ENCODE measurements around the gene CDH2.

The CDH2 gene

GRCh38 chr18:28068207-28068606 lies 108.7 kb downstream of the CDH2 start:
- no peak for DNase-seq
- Mint-ChIP-seq H3K27me3 (no peaks in the 10 kb centered on the region), H3K4me3 (no peak overlapping the region), H3K36me3 (ENCODE audit: low read depth) (no peaks in the 10 kb centered on the region), H3K27ac (no peak overlapping the region), H3K9me3 (peaks cover 7% of the 10 kb centered on the region), H3K4me1 (no peaks in the 10 kb centered on the region)
- no peak for ATAC-seq

GRCh38 chr18:28067346-28067745 lies 109.6 kb downstream of the CDH2 start:
- H3K36me3 Mint-ChIP-seq (ENCODE audit: low read depth), result no peaks in the 10 kb centered on the region
- H3K4me3 Mint-ChIP-seq, result no peak overlapping the region
- no peaks in the 10 kb centered on the region for H3K27me3 Mint-ChIP-seq
- H3K9me3 Mint-ChIP-seq, result peaks cover 7% of the 10 kb centered on the region
- no peaks in the 10 kb centered on the region for H3K4me1 Mint-ChIP-seq
- H3K27ac Mint-ChIP-seq, result no peak overlapping the region
- DNase-seq (no peak), ATAC-seq (no peak)

GRCh38 chr18:28065793-28066186 lies 111.1 kb downstream of the CDH2 start:
- no peaks in the 10 kb centered on the region for H3K27me3 Mint-ChIP-seq
- no peak for DNase-seq
- H3K9me3 Mint-ChIP-seq, result peaks cover 11% of the 10 kb centered on the region
- H3K36me3 Mint-ChIP-seq (ENCODE audit: low read depth), result no peaks in the 10 kb centered on the region
- no peak overlapping the region for H3K27ac Mint-ChIP-seq
- H3K4me3 Mint-ChIP-seq, result no peak overlapping the region
- H3K4me1 Mint-ChIP-seq, result no peaks in the 10 kb centered on the region
- ATAC-seq, result no peak

GRCh38 chr18:28065031-28065792 lies 111.7 kb downstream of the CDH2 start:
- peaks cover 13% of the 10 kb centered on the region for H3K9me3 Mint-ChIP-seq
- ATAC-seq (no peak), DNase-seq (no peak)
- H3K27me3 Mint-ChIP-seq, result no peaks in the 10 kb centered on the region
- no peak overlapping the region for H3K4me3 Mint-ChIP-seq
- H3K4me1 Mint-ChIP-seq, result no peaks in the 10 kb centered on the region
- H3K36me3 Mint-ChIP-seq (ENCODE audit: low read depth), result no peaks in the 10 kb centered on the region
- no peak overlapping the region for H3K27ac Mint-ChIP-seq

GRCh38 chr18:28063926-28064325 lies 113.0 kb downstream of the CDH2 start:
- DNase-seq (no peak), ATAC-seq (no peak)
- Mint-ChIP-seq H3K4me3 (no peak overlapping the region), H3K4me1 (no peaks in the 10 kb centered on the region), H3K27me3 (no peaks in the 10 kb centered on the region), H3K27ac (no peak overlapping the region), H3K36me3 (ENCODE audit: low read depth) (no peaks in the 10 kb centered on the region), H3K9me3 (peaks cover 13% of the 10 kb centered on the region)

GRCh38 chr18:28063271-28063761 lies 113.6 kb downstream of the CDH2 start:
- H3K27me3 Mint-ChIP-seq, result no peaks in the 10 kb centered on the region
- H3K36me3 Mint-ChIP-seq (ENCODE audit: low read depth), result no peaks in the 10 kb centered on the region
- H3K4me3 Mint-ChIP-seq, result no peak overlapping the region
- no peak overlapping the region for H3K27ac Mint-ChIP-seq
- H3K9me3 Mint-ChIP-seq, result peaks cover 13% of the 10 kb centered on the region
- ATAC-seq (no peak), DNase-seq (no peak)
- no peaks in the 10 kb centered on the region for H3K4me1 Mint-ChIP-seq

GRCh38 chr18:28062443-28062842 lies 114.5 kb downstream of the CDH2 start:
- no peak for ATAC-seq
- no peaks in the 10 kb centered on the region for H3K4me1 Mint-ChIP-seq
- H3K36me3 Mint-ChIP-seq (ENCODE audit: low read depth), result no peaks in the 10 kb centered on the region
- DNase-seq, result no peak
- H3K27me3 Mint-ChIP-seq, result no peaks in the 10 kb centered on the region
- H3K27ac Mint-ChIP-seq, result no peak overlapping the region
- no peak overlapping the region for H3K4me3 Mint-ChIP-seq
- peaks cover 12% of the 10 kb centered on the region for H3K9me3 Mint-ChIP-seq

GRCh38 chr18:28059861-28060260 lies 117.1 kb downstream of the CDH2 start:
- no peak overlapping the region for H3K4me3 Mint-ChIP-seq
- no peak for ATAC-seq
- H3K27ac Mint-ChIP-seq, result no peak overlapping the region
- no peaks in the 10 kb centered on the region for H3K27me3 Mint-ChIP-seq
- H3K9me3 Mint-ChIP-seq, result peaks cover 12% of the 10 kb centered on the region
- DNase-seq, result no peak
- H3K4me1 Mint-ChIP-seq, result no peaks in the 10 kb centered on the region
- no peaks in the 10 kb centered on the region for H3K36me3 Mint-ChIP-seq (ENCODE audit: low read depth)

- no peaks in the 10 kb centered on the region for H3K4me1 Mint-ChIP-seq
- no peaks in the 10 kb centered on the region for H3K27me3 Mint-ChIP-seq
- ATAC-seq (no peak), DNase-seq (no peak)
- H3K9me3 Mint-ChIP-seq, result peaks cover 5% of the 10 kb centered on the region
- no peaks in the 10 kb centered on the region for H3K36me3 Mint-ChIP-seq (ENCODE audit: low read depth)
- H3K27ac Mint-ChIP-seq, result no peak overlapping the region
- H3K4me3 Mint-ChIP-seq, result no peak overlapping the region
Observed at GRCh38 chr18:28050545-28050944, 126.4 kb downstream of the CDH2 start.

GRCh38 chr18:28048612-28049011 lies 128.3 kb downstream of the CDH2 start:
- H3K27me3 Mint-ChIP-seq, result no peaks in the 10 kb centered on the region
- no peaks in the 10 kb centered on the region for H3K36me3 Mint-ChIP-seq (ENCODE audit: low read depth)
- no peak overlapping the region for H3K4me3 Mint-ChIP-seq
- H3K27ac Mint-ChIP-seq, result no peak overlapping the region
- no peak for DNase-seq
- no peaks in the 10 kb centered on the region for H3K4me1 Mint-ChIP-seq
- no peaks in the 10 kb centered on the region for H3K9me3 Mint-ChIP-seq
- ATAC-seq, result no peak

GRCh38 chr18:28045880-28046279 lies 131.1 kb downstream of the CDH2 start:
- DNase-seq, result no peak
- Mint-ChIP-seq H3K36me3 (ENCODE audit: low read depth) (no peaks in the 10 kb centered on the region), H3K4me1 (no peaks in the 10 kb centered on the region), H3K27ac (no peak overlapping the region), H3K27me3 (no peaks in the 10 kb centered on the region), H3K4me3 (no peak overlapping the region), H3K9me3 (no peaks in the 10 kb centered on the region)
- ATAC-seq, result no peak

- H3K27ac Mint-ChIP-seq, result no peak overlapping the region
- no peaks in the 10 kb centered on the region for H3K27me3 Mint-ChIP-seq
- no peaks in the 10 kb centered on the region for H3K4me1 Mint-ChIP-seq
- no peak overlapping the region for H3K4me3 Mint-ChIP-seq
- DNase-seq (no peak), ATAC-seq (no peak)
- H3K36me3 Mint-ChIP-seq (ENCODE audit: low read depth), result no peaks in the 10 kb centered on the region
- H3K9me3 Mint-ChIP-seq, result no peaks in the 10 kb centered on the region
Observed at GRCh38 chr18:28045176-28045810, 131.6 kb downstream of the CDH2 start.

GRCh38 chr18:28044036-28044435 lies 132.9 kb downstream of the CDH2 start:
- Mint-ChIP-seq H3K9me3 (no peaks in the 10 kb centered on the region), H3K27ac (no peak overlapping the region), H3K4me1 (no peaks in the 10 kb centered on the region), H3K36me3 (ENCODE audit: low read depth) (no peaks in the 10 kb centered on the region), H3K4me3 (no peak overlapping the region), H3K27me3 (no peaks in the 10 kb centered on the region)
- no peak for DNase-seq
- no peak for ATAC-seq

- Mint-ChIP-seq H3K9me3 (no peaks in the 10 kb centered on the region), H3K4me1 (no peaks in the 10 kb centered on the region), H3K27me3 (no peaks in the 10 kb centered on the region), H3K27ac (no peak overlapping the region), H3K4me3 (no peak overlapping the region), H3K36me3 (ENCODE audit: low read depth) (no peaks in the 10 kb centered on the region)
- no peak for ATAC-seq
- no peak for DNase-seq
Observed at GRCh38 chr18:28043631-28044030, 133.3 kb downstream of the CDH2 start.

- H3K27ac Mint-ChIP-seq, result no peak overlapping the region
- DNase-seq, result no peak
- no peak for ATAC-seq
Observed at GRCh38 chr18:28041366-28041765, 135.6 kb downstream of the CDH2 start.

More at GRCh38 chr18:28041366-28041765, 135.6 kb downstream of the CDH2 start:
- Mint-ChIP-seq H3K4me3 (no peak overlapping the region), H3K4me1 (no peaks in the 10 kb centered on the region), H3K9me3 (no peaks in the 10 kb centered on the region), H3K27me3 (no peaks in the 10 kb centered on the region), H3K36me3 (ENCODE audit: low read depth) (no peaks in the 10 kb centered on the region)

All from activated naive CD8-positive, alpha-beta T cell treated with anti-CD3 and anti-CD28 coated beads, Interleukin-2, amount 50 U/mL, for 24 hours (primary cell).